ENCODE measurements around the gene SLIT3.

DNA sequence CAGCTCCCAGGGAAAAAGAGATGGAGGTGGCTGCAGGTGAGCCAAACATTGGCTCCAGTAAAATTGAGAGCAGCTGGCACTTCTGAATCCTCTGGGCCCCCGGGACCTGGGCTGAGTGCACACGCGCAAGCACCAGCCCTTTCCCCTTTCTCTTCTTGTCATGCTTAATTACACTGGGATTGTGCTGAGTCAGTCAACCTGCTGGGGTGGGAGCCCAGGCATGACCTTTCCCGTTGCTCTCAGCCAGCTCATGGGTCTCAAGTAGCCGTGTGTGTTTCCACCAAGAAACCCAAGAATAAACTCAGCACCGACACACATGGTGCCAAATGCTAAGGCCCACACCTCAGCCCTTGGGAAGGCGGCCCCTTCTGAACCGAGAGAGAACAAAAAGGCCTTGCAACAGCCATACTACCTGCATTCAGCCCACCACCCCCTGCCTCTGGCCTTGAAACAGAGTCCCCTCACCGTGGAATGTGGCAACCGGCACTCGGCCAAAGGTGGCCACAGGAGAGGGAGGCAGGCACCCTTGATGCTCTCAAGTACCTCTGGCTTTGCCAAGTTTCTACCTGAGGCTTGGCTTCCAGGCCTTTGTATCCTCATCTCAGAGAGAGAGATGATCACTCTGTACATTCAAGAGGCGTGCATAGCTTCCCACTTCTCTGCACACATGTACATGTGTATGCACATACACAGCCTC lies 28.1 kb downstream of the SLIT3 start:
- TF ChIP-seq, protein P1, sequence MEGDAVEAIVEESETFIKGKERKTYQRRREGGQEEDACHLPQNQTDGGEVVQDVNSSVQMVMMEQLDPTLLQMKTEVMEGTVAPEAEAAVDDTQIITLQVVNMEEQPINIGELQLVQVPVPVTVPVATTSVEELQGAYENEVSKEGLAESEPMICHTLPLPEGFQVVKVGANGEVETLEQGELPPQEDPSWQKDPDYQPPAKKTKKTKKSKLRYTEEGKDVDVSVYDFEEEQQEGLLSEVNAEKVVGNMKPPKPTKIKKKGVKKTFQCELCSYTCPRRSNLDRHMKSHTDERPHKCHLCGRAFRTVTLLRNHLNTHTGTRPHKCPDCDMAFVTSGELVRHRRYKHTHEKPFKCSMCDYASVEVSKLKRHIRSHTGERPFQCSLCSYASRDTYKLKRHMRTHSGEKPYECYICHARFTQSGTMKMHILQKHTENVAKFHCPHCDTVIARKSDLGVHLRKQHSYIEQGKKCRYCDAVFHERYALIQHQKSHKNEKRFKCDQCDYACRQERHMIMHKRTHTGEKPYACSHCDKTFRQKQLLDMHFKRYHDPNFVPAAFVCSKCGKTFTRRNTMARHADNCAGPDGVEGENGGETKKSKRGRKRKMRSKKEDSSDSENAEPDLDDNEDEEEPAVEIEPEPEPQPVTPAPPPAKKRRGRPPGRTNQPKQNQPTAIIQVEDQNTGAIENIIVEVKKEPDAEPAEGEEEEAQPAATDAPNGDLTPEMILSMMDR (IDR thresholded peaks at IDR 0.05; ENCODE audit: poor library complexity): no peak
- no peak for TF ChIP-seq EZH2 (IDR thresholded peaks at IDR 0.05; ENCODE audit: borderline replicate concordance)
- no peak for TF ChIP-seq EZH2phosphoT487 (IDR thresholded peaks at IDR 0.05; ENCODE audit: low read depth, severe bottlenecking, unreplicated experiment)
